Activated T-cell treated with anti-CD3 and anti-CD28 coated beads for 4 hours (primary cell): ENCODE measurements around the gene AMTN.

Source experiments
- DNase-seq: peaks from one replicate; pipeline ENCODE4 v3.0.0-alpha.2; 2020

The AMTN gene

DNA sequence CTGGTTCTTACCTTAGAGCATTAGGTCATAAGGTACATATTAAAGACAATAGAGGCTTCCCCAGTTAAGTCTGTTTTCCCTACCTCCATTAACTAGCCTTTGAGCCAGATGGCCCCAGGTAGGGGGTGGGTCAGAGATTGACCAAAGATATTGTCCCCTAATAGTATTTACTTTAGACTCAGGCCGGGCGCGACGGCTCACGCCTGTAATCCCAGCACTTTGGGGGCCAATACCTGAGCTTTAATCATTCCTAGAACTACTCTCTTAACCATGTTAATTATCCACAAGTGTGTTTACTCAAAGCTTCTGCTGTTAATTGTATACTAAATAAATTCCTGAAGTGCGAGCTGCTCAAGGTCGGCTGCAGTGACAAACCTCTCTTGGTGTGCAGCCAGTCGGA, 45.7 kb downstream of the AMTN start:
- no peak for DNase-seq

GRCh38 chr4:70570796-70571195, 52.4 kb downstream of the AMTN start:
- no peak for DNase-seq

DNA sequence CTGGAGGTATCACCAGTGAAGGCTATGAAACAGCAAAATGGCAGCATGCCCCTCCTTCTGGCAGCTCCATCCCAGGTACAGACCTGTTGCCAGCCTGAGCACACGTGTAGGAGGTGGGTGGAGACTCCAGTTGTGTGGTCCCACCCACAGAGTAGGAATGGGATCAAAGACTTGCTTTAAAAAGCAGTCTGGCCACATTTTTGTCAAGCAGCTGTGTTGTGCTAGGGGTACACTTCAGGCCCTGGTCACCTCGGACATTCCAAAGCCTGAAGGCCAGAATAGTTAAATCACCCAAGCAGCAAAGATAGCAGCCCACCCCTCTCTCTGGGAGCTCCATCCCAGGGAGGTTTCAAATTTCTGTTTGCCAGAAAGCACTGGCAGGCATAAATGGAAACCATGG, 53.4 kb downstream of the AMTN start:
- DNase-seq: no peak

DNA sequence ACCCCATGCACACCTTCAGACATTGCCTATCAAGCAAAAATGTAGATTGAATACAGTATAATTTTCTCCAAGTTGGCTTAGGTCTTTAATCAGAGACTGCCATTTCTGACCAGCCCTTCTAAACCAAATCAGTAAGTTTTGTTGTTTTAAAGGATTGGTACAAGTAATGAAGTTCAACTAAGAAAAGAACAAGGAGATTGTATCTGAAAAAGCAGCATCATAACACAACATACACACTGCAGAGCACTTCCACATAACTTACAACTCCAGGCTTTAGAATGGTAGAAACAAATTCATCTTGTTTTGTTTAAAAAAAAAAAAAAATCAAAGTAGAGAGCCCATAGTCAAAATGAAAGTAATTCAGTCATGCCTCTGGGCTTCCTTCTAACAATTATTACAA, 57.6 kb downstream of the AMTN start:
- no peak for DNase-seq

- DNase-seq: no peak
These were observed 59.0 kb downstream of the AMTN start for GRCh38 chr4:70577220-70577927.

GRCh38 chr4:70581980-70582379, 63.6 kb downstream of the AMTN start:
- DNase-seq: no peak
